ENCODE results near the gene SCYL3.
"Not testable (repeated sequence)": the region's sequence is repeated elsewhere in the genome, so short reads cannot be mapped to it uniquely, and the experiment has no call there.

SCYL3 gene

DNA sequence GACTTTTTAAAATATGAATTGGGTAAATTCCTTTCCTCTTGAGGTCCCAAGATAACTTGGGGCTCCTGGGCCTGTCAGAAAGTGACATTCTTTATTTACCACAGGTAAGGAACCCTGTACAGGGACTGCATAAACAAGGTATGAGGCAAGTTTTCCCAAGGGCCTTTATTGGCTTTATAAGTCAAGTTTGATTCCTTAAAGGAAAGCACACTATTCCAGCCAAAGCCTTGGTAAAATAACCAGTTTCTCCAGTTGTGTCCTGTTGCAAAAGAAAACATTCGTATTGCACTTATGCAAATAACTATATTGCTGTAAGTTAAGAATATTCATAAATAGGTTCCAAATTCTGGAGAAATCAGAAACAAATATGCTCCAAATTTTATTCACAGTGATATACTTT is 77.1 kb downstream of the SCYL3 start:
- no peak for DNase-seq (ENCODE audit: low read depth in 1 of 2, low spot score in 1 of 2)

DNA sequence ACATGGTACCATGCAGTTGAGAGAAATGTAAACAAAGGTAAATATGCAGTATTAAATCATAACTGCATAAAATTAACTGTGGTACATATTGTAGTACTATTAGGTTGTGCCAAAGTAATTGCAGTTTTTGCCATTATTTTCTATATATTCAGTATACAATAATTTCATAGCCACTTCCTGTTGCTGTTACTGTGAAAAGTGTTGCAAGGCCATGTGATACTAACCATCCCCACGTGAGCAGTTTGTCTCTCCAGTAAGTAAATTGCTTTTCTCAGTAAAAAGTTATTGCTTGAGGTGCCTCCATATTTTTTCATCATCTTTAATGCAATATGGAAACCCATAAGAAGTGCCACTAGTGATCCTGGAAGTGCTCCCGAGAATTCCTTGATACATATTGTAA is 79.4 kb downstream of the SCYL3 start:
- no peak for DNase-seq (ENCODE audit: low read depth in 1 of 2, low spot score in 1 of 2)

DNA sequence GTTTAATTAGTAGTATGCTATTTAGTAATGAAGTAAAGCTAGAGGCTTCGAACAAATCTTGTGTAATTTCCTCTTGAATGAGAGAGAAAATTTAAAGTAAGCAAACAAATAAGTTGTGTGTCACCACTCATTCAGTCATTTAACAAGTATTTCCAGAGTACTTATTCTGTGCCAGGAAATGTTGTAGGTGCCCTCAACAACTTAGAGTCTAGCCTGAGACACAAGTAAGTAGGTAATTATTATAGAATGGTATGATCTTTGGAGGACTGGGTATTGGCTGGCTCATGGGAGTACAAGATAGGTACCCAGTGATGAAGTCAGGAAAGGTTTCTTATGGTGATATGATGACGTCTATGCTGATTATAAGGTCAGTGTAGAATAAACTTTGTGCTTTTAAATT is 81.6 kb downstream of the SCYL3 start:
- DNase-seq (ENCODE audit: low read depth in 1 of 2, low spot score in 1 of 2) = no peak

DNA sequence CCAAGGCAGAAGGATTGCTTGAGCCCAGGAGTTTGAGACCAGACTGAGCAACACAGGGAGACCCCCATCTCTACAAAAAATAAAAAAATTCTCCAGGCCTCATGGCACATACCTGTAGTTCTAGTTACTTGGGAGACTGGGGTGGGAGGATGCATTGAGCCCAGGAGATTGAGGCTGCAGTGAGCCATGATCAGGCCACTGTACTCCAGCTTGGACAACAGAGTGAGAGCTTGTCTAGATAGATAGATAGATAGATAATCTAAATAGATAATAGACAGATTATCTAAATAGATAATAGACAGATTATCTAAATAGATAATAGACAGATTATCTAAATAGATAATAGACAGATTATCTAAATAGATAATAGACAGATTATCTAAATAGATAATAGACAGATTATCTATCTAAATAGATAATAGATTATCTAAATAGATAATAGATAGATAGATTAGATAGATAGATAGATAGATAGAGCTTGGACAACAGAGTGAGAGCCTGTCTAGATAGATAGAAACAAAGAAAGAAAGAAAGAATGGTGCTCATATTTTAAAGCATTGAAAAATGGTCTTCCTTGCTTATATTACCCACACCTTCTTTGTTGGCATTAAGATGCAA is 82.2 kb downstream of the SCYL3 start:
- not testable (repeated sequence) for DNase-seq (ENCODE audit: low read depth in 1 of 2, low spot score in 1 of 2)

DNA sequence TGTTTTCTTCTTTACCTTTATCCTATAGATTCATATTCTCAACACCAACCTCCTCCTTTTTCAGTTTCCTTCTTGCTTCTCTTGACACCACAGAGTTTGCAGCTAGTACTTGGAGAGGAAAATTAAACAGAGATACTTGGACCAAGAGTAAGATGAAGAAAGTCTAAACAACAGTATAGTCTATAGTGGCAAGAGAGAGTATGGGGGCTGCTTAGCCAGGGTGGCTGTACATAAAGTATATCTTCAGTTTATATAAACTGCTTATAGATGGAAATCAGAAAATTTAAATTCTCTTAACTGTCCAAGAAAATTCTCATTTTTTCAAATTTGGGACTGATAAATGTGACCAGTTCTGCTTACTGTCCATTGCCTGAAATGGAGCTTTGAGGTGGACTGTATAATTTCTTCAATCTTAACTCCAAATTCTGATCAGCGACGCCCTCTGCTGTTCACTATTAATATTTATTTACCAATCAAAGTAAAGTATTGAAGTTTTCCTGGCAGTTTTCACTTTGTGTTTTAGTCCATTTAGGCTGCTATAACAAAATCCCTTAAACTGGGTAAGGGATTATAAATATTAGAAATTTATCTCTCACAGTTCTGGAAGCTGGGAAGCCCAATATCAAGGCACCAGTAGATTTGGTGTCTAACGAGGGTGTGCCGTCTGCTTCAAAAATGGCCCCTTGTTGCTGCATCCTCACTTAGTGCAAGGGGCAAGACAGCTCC is 84.2 kb downstream of the SCYL3 start:
- DNase-seq (ENCODE audit: low read depth in 1 of 2, low spot score in 1 of 2) = no peak

DNA sequence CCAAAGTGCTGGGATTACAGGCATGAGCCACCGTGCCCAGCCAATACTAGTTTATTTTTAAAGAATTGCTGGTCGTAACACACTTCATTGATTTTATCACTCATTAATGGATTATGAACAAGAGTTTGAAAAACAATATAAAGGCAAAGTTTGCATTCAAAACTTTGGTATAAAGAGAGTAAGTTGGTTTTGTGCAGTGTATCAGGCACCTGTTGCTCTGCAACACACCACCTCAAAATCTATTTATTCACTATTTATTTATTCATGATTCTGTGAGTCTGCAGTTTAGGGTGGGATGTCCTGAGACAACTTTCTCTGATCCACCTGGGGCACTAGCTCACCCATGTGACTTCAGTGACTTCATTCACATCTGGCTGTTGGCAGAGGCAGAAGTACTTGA is 88.8 kb downstream of the SCYL3 start:
- no peak for DNase-seq (ENCODE audit: low read depth in 1 of 2, low spot score in 1 of 2)

DNA sequence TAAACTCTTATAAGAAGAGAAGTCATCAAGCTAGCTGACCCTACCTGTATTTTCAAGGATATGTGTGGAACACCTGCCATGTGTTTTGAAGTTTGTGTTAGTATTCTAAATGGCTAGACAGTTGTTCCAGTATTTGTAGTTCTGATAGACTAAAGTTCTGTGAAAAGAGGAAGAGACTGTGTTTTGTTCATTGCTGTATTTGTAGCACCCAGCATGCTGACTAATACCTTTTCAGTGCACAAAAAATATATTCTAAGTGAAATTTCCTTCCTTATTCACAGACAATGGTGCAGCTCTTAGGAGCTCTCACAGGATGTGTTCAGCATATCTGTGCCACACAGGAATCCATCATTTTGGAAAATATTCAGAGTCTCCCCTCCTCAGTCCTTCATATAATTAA is 90.8 kb downstream of the SCYL3 start:
- DNase-seq (ENCODE audit: low read depth in 1 of 2, low spot score in 1 of 2) = no peak
